Stimulated activated CD4-positive, alpha-beta T cell treated with anti-CD3 and anti-CD28 coated beads, Interleukin-15, amount 100 ng/mL, for 48 hours (primary cell): ENCODE results near the gene SMIM13.
"Not testable (repeated sequence)": the region's sequence is repeated elsewhere in the genome, so short reads cannot be mapped to it uniquely, and the experiment has no call there.

Source experiments
- DNase-seq, 2 donors: peaks; one replicate each; pipeline ENCODE4 v3.0.0-alpha.2; 2020; ENCODE audit warnings: low read depth in 2 of 2

SMIM13 gene

GRCh38 chr6:11083956-11084355 is 9.7 kb upstream of the SMIM13 start:
- DNase-seq, result no peak

GRCh38 chr6:11085758-11086435 is 7.7 kb upstream of the SMIM13 start:
- no peak for DNase-seq

GRCh38 chr6:11087141-11087812 is 6.4 kb upstream of the SMIM13 start:
- not testable (repeated sequence) for DNase-seq

GRCh38 chr6:11089695-11090094 is 3.9 kb upstream of the SMIM13 start:
- no peak for DNase-seq

- DNase-seq, result not testable (repeated sequence)
Observed at GRCh38 chr6:11091141-11091540, 2.5 kb upstream of the SMIM13 start.

GRCh38 chr6:11092668-11093375 is 812 bp upstream of the SMIM13 start:
- DNase-seq, result no peak

- no peak for DNase-seq
Observed at GRCh38 chr6:11093376-11093625, 333 bp upstream of the SMIM13 start.

GRCh38 chr6:11094411-11094851 is 797 bp downstream of the SMIM13 start:
- DNase-seq, result peak; percentile 19 to 34

- no peak for DNase-seq
Observed at GRCh38 chr6:11094941-11095340, 1.3 kb downstream of the SMIM13 start.

- DNase-seq, result no peak
Observed at GRCh38 chr6:11096109-11096508, 2.5 kb downstream of the SMIM13 start.

- no peak for DNase-seq
Observed at GRCh38 chr6:11097476-11097875, 3.8 kb downstream of the SMIM13 start.

GRCh38 chr6:11098004-11098403 is 4.4 kb downstream of the SMIM13 start:
- no peak for DNase-seq

GRCh38 chr6:11101417-11101816 is 7.8 kb downstream of the SMIM13 start:
- no peak for DNase-seq

GRCh38 chr6:11103065-11103464 is 9.4 kb downstream of the SMIM13 start:
- no peak for DNase-seq

GRCh38 chr6:11108726-11109125 is 15.1 kb downstream of the SMIM13 start:
- DNase-seq, result no peak

- no peak for DNase-seq
Observed at GRCh38 chr6:11110921-11111768, 17.5 kb downstream of the SMIM13 start, which contains the start of gene ERVFRD-1. ERVFRD-1 (minus strand) TSS chr6:11111725; CDS start chr6:11105310, 6,415 bp downstream.

- DNase-seq, result no peak
Observed at GRCh38 chr6:11111769-11112437, 18.3 kb downstream of the SMIM13 start.

GRCh38 chr6:11113038-11113437 is 19.4 kb downstream of the SMIM13 start:
- DNase-seq, result no peak

GRCh38 chr6:11115808-11116536 is 22.3 kb downstream of the SMIM13 start:
- DNase-seq, result peak in 1 of 2 donors; percentile 28

- DNase-seq, result no peak
Observed at GRCh38 chr6:11120271-11121005, 26.8 kb downstream of the SMIM13 start.
